Neutrophil (primary cell): ENCODE results near the gene NMT1.

Source experiments
- H3K27ac ChIP-seq: fragments of 200-600 bp; sonication (generic); 2 replicates; pipeline ENCODE4 v1.5.1; 2016; ENCODE audit warnings: mild to moderate bottlenecking, moderate library complexity
- H3K27me3 ChIP-seq: fragments of 200-600 bp; sonication (generic); 2 replicates; pipeline ENCODE4 v1.6.0; 2016; ENCODE audit warnings: mild to moderate bottlenecking
- H3K36me3 ChIP-seq: fragments of 200-600 bp; sonication (generic); 2 replicates; pipeline ENCODE4 v1.5.1; 2017
- H3K4me1 ChIP-seq, 2 experiments: fragments of 200-600 bp in 1 of 2; sonication (generic) in 1 of 2; 1 replicate in 1 of 2; 2 replicates in 1 of 2; pipeline versions ENCODE4 v1.5.1 to v1.6.1; 2013 to 2016; ENCODE audit warnings: low read depth in 1 of 2, low read length in 1 of 2, mild to moderate bottlenecking in 1 of 2, moderate library complexity in 1 of 2; ENCODE audit not compliant: control insufficient read depth in 1 of 2, insufficient read depth in 1 of 2
- H3K4me3 ChIP-seq, 2 experiments: fragments of 200-600 bp in 1 of 2; sonication (generic) in 1 of 2; 1 replicate in 1 of 2; 2 replicates in 1 of 2; pipeline ENCODE4 v1.5.1; 2013 to 2016; ENCODE audit warnings: low read depth in 1 of 2, low read length in 1 of 2, mild to moderate bottlenecking in 1 of 2, moderate library complexity in 1 of 2
- H3K9me3 ChIP-seq: fragments of 200-600 bp; sonication (generic); 2 replicates; pipeline ENCODE4 v1.5.1; 2016
- CTCF ChIP-seq: fragments of 200-600 bp; sonication (generic); IDR thresholded peaks from 2 replicates; pipeline ENCODE4 v1.5.1; 2016; ENCODE audit warnings: antibody characterized with exemption

The NMT1 gene

GRCh38 chr17:45018514-45018847 lies 42.6 kb upstream of the NMT1 start:
- Histone ChIP-seq H3K36me3 (no peaks in the 10 kb centered on the region), H3K4me3 (peak overlapping the region in 1 of 2 experiments; percentile 41), H3K9me3 (no peaks in the 10 kb centered on the region), H3K27ac (no peak overlapping the region), H3K27me3 (peaks cover 70% of the 10 kb centered on the region), H3K4me1 (peaks cover 17 to 22% of the 10 kb centered on the region in 2 experiments)
- TF ChIP-seq CTCF = no peak

- no peak for TF ChIP-seq CTCF
- Histone ChIP-seq H3K4me3 (peak overlapping the region in 1 of 2 experiments; percentile 41), H3K27ac (no peak overlapping the region), H3K9me3 (no peaks in the 10 kb centered on the region), H3K4me1 (peaks cover 17 to 22% of the 10 kb centered on the region in 2 experiments), H3K36me3 (peaks cover 6% of the 10 kb centered on the region), H3K27me3 (peaks cover 69% of the 10 kb centered on the region)
Observed at GRCh38 chr17:45018848-45019711, 42.0 kb upstream of the NMT1 start.

GRCh38 chr17:45020354-45021138 lies 40.6 kb upstream of the NMT1 start:
- peaks cover 17 to 22% of the 10 kb centered on the region in 2 experiments for H3K4me1 ChIP-seq
- no peak for TF ChIP-seq CTCF
- peaks cover 67% of the 10 kb centered on the region for H3K27me3 ChIP-seq
- peaks cover 10% of the 10 kb centered on the region for H3K36me3 ChIP-seq
- H3K9me3 ChIP-seq = no peaks in the 10 kb centered on the region
- H3K4me3 ChIP-seq = no peak overlapping the region
- H3K27ac ChIP-seq = no peak overlapping the region

GRCh38 chr17:45021607-45022287 lies 39.4 kb upstream of the NMT1 start:
- H3K4me1 ChIP-seq = peaks cover 17 to 22% of the 10 kb centered on the region in 2 experiments
- peak overlapping the region; percentile 25 to 57 for H3K4me3 ChIP-seq
- peaks cover 13% of the 10 kb centered on the region for H3K36me3 ChIP-seq
- no peaks in the 10 kb centered on the region for H3K9me3 ChIP-seq
- H3K27me3 ChIP-seq = peaks cover 55% of the 10 kb centered on the region
- peak; percentile 89 for TF ChIP-seq CTCF
- no peak overlapping the region for H3K27ac ChIP-seq

- peaks cover 50% of the 10 kb centered on the region for H3K27me3 ChIP-seq
- H3K27ac ChIP-seq = no peak overlapping the region
- no peak for TF ChIP-seq CTCF
- H3K4me3 ChIP-seq = no peak overlapping the region
- peaks cover 16% of the 10 kb centered on the region for H3K36me3 ChIP-seq
- no peaks in the 10 kb centered on the region for H3K9me3 ChIP-seq
- H3K4me1 ChIP-seq = peaks cover 17 to 22% of the 10 kb centered on the region in 2 experiments
Observed at GRCh38 chr17:45022288-45022648, 38.8 kb upstream of the NMT1 start.
